Measurements from ENCODE around the gene SIK3. TPM values are rescaled to one million over a fixed set of nuclear protein-coding genes. Genes with fewer than 3 reads are reported as not detected.

Gene SIK3
- polyA plus RNA-seq, 1 of the 3 experiments (the other 2 are of a cell fraction), result 5.1 TPM

- no peak for TF ChIP-seq GABPA (IDR thresholded peaks at IDR 0.05; ENCODE audit: low read depth)
- TF ChIP-seq MEF2A (IDR thresholded peaks at IDR 0.05; ENCODE audit: borderline replicate concordance, low read depth), result no peak
- no peak for TF ChIP-seq NFIC (IDR thresholded peaks at IDR 0.05; ENCODE audit: borderline replicate concordance)
- peak; percentile 53 for TF ChIP-seq TCF12 (IDR thresholded peaks at IDR 0.05)
- TF ChIP-seq FOSL2 (IDR thresholded peaks at IDR 0.05; ENCODE audit: borderline replicate concordance, low read depth), result no peak
- TF ChIP-seq IRF3 (IDR thresholded peaks at IDR 0.05; ENCODE audit: low read depth, low read length), result no peak
- TF ChIP-seq SIN3A (IDR thresholded peaks at IDR 0.05; ENCODE audit: borderline replicate concordance, low read depth, low read length), result no peak
- TF ChIP-seq EZH2phosphoT487 (IDR thresholded peaks at IDR 0.05; ENCODE audit: borderline replicate concordance, low read depth), result no peak
These were observed 240.3 kb downstream of the SIK3 start (continued) for GRCh38 chr11:116857936-116858335.

- H3K27ac ChIP-seq (ENCODE audit: low read depth in 2 of 2, low read length in 1 of 2), result no peak overlapping the region
- H4K20me1 ChIP-seq (ENCODE audit: insufficient read depth), result no peaks in the 10 kb centered on the region
- POLR2A ChIA-PET, result no interaction called here
- H3K4me3 ChIP-seq (ENCODE audit: low read depth in 2 of 2, low read length in 1 of 2), result no peak overlapping the region
- peaks cover 12 to 37% of the 10 kb centered on the region in 2 experiments for H3K36me3 ChIP-seq (replicated peaks in 1 of 2; ENCODE audit: control insufficient read depth in 1 of 2, insufficient read depth in 2 of 2, low read length in 1 of 2)
- no peaks in the 10 kb centered on the region for H3K79me2 ChIP-seq (ENCODE audit: insufficient read depth)
- H3K4me1 ChIP-seq (ENCODE audit: control insufficient read depth in 1 of 2, insufficient read depth in 2 of 2, low read depth in 1 of 2, low read length in 1 of 2), result peaks cover 37 to 38% of the 10 kb centered on the region in 2 experiments
- no peaks in the 10 kb centered on the region for H3K9me3 ChIP-seq
- no peaks in the 10 kb centered on the region for H3K9me2 ChIP-seq
- H3F3A ChIP-seq (replicated peaks; ENCODE audit: insufficient read depth), result peaks cover 40% of the 10 kb centered on the region
- no peak overlapping the region for H3K9ac ChIP-seq
- no peak overlapping the region for H3K4me2 ChIP-seq
- no peak for TF ChIP-seq GABPA (IDR thresholded peaks at IDR 0.05; ENCODE audit: low read depth)
- TF ChIP-seq SIN3A (IDR thresholded peaks at IDR 0.05; ENCODE audit: borderline replicate concordance, low read depth, low read length), result no peak
- no peak for TF ChIP-seq CTCF (IDR thresholded peaks at IDR 0.05)
- TF ChIP-seq PBX3 (IDR thresholded peaks at IDR 0.05), result no peak
- TF ChIP-seq NRF1 (IDR thresholded peaks at IDR 0.05; ENCODE audit: low read depth, low read length), result no peak
- no peak for TF ChIP-seq ZBTB33 (IDR thresholded peaks at IDR 0.05; ENCODE audit: borderline replicate concordance, low read depth)
- no peak for TF ChIP-seq EZH2phosphoT487 (IDR thresholded peaks at IDR 0.05; ENCODE audit: borderline replicate concordance, low read depth)
- no peak for TF ChIP-seq REST (IDR thresholded peaks at IDR 0.05; ENCODE audit: low read depth, low read length)
- no peak for TF ChIP-seq RXRA (IDR thresholded peaks at IDR 0.05; ENCODE audit: borderline replicate concordance, low read depth)
- TF ChIP-seq FOXM1 (IDR thresholded peaks at IDR 0.05; ENCODE audit: low read depth), result no peak
- TF ChIP-seq TCF12 (IDR thresholded peaks at IDR 0.05), result no peak
- no peak for TF ChIP-seq MEF2A (IDR thresholded peaks at IDR 0.05; ENCODE audit: borderline replicate concordance, low read depth)
- no peak for TF ChIP-seq IRF3 (IDR thresholded peaks at IDR 0.05; ENCODE audit: low read depth, low read length)
- no peak for DNase-seq
- 89% methylated on average over 2 of the region's 2 CpGs for WGBS (ENCODE audit: low lambda C conversion rate)
- H2AFZ ChIP-seq (ENCODE audit: low read depth), result no peak overlapping the region
- H3K27me3 ChIP-seq (ENCODE audit: insufficient read depth), result no peaks in the 10 kb centered on the region
- CTCF ChIA-PET, result interaction anchor here (0.7 to 1.1 kb wide), 2 partner anchors 21 to 66 kb away, joined by 3 to 7 read pairs; partner anchors contain the start of gene APOA5
These were observed 240.9 kb downstream of the SIK3 start for GRCh38 chr11:116857316-116857715.
